HCT116 (cell line): ENCODE data around the gene LPIN1. TPM values are rescaled to one million over a fixed set of nuclear protein-coding genes. Genes with fewer than 3 reads are reported as not detected.

Source experiments
- ATAC-seq: fragments of 200-7000 bp; cut with Tn5 transposase; 2 replicates; pipeline ENCODE4 v1.9.1; 2020; ENCODE audit warnings: mild to moderate bottlenecking, moderate library complexity
- BruUV-seq: library from RNA; stranded (reverse); fragments of 400-500 nt; replicated peaks from 2 replicates; lab custom pipeline; 2021; lab: Mats Ljungman, UMichigan
- CTCF ChIA-PET: fragments of 300-600 bp; sonication (Branson Sonifier 250); formaldehyde crosslinking; loops from one replicate; lab custom pipeline; 2021; ENCODE audit warnings: antibody characterized with exemption; lab: Charles Lee
- POLR2A ChIA-PET: fragments of 300-600, 350-600 bp; sonication (Branson Sonifier 250); formaldehyde crosslinking; loops from one replicate; lab custom pipeline; 2021; ENCODE audit warnings: antibody characterized with exemption; lab: Charles Lee
- RAD21 ChIA-PET, 2 experiments: fragments of 300-600 bp; sonication (Branson Sonifier 250); formaldehyde crosslinking; loops; one replicate each; lab custom pipeline; 2023; ENCODE audit warnings: low total read pairs in 2 of 2; ENCODE audit not compliant: uncharacterized antibody in 2 of 2, unreplicated experiment in 2 of 2, low non-redundant PET in 1 of 2; lab: Charles Lee
- DNase-seq: peaks from one replicate; pipeline ENCODE4 v3.0.0-alpha.2; 2010; ENCODE audit warnings: low read depth, low spot score
- H2AFZ ChIP-seq: fragments of 200-600 bp; shearing (Covaris generic), sonication (generic); 2 replicates; pipeline ENCODE4 v1.6.1; 2017; ENCODE audit warnings: low read depth, mixed run types, mixed read lengths, antibody characterized with exemption, low read length; ENCODE audit not compliant: poor library complexity, severe bottlenecking
- H3K27ac ChIP-seq: 2 replicates; pipeline ENCODE4 v1.5.1; 2012; ENCODE audit warnings: low read depth, low read length
- H3K27me3 ChIP-seq: fragments of 200-600 bp; sonication (generic); 2 replicates; pipeline ENCODE4 v1.6.1; 2016; ENCODE audit warnings: mixed run types, low read length, mixed read lengths; ENCODE audit not compliant: insufficient read depth
- H3K36me3 ChIP-seq, 2 experiments: fragments of 200-500 bp in 1 of 2; fragments of 200-600 bp in 1 of 2; sonication (Bioruptor generic) in 1 of 2; sonication (generic) in 1 of 2; 2 replicates each; pipeline versions ENCODE4 v1.5.1 to v1.6.1; 2014 to 2016; ENCODE audit warnings: low read length in 2 of 2, inconsistent platforms in 1 of 2, mixed read lengths in 1 of 2, mixed run types in 1 of 2; ENCODE audit not compliant: insufficient read depth in 2 of 2, control insufficient read depth in 1 of 2
- H3K4me1 ChIP-seq, 2 experiments: fragments of 200-600 bp in 1 of 2; sonication (generic) in 1 of 2; 2 replicates each; pipeline versions ENCODE4 v1.5.1 to v1.6.1; 2012 to 2017; ENCODE audit warnings: low read length in 2 of 2, inconsistent platforms in 1 of 2, mild to moderate bottlenecking in 1 of 2, mixed read lengths in 1 of 2, mixed run types in 1 of 2, moderate library complexity in 1 of 2; ENCODE audit not compliant: insufficient read depth in 2 of 2, control insufficient read depth in 1 of 2
- H3K4me2 ChIP-seq: fragments of 200-600 bp; sonication (generic); 2 replicates; pipeline ENCODE4 v1.6.1; 2017; ENCODE audit warnings: mixed run types, low read length, mixed read lengths
- H3K4me3 ChIP-seq, 2 experiments: fragments of 200-600 bp in 1 of 2; sonication (generic) in 1 of 2; replicated peaks in 1 of 2; 2 replicates each; pipeline ENCODE4 v1.5.1; 2011 to 2016; ENCODE audit warnings: low read length in 2 of 2, control low read depth in 1 of 2, low read depth in 1 of 2, mild to moderate bottlenecking in 1 of 2, mixed read lengths in 1 of 2, mixed run types in 1 of 2
- H3K79me2 ChIP-seq: fragments of 200-600 bp; sonication (generic); 2 replicates; pipeline ENCODE4 v1.6.1; 2017; ENCODE audit warnings: mild to moderate bottlenecking, mixed run types, low read length, moderate library complexity, mixed read lengths; ENCODE audit not compliant: insufficient read depth
- H3K9ac ChIP-seq: fragments of 200-600 bp; sonication (generic); 2 replicates; pipeline ENCODE4 v1.6.1; 2016; ENCODE audit warnings: low read length, mixed read lengths
- H3K9me2 ChIP-seq: fragments of 200-600 bp; sonication (generic), shearing (Covaris generic); 2 replicates; pipeline ENCODE4 v1.6.1; 2017; ENCODE audit warnings: mixed run types, mild to moderate bottlenecking, moderate library complexity; ENCODE audit not compliant: insufficient read depth
- H3K9me3 ChIP-seq, 2 experiments: fragments of 200-500 bp in 1 of 2; fragments of 200-600 bp in 1 of 2; sonication (Bioruptor generic) in 1 of 2; sonication (generic) in 1 of 2; 2 replicates each; pipeline ENCODE4 v1.6.1; 2014 to 2017; ENCODE audit warnings: low read length in 2 of 2, mixed read lengths in 2 of 2, inconsistent platforms in 1 of 2, low read depth in 1 of 2, mild to moderate bottlenecking in 1 of 2, mixed run types in 1 of 2, moderate library complexity in 1 of 2; ENCODE audit not compliant: control insufficient read depth in 1 of 2, insufficient read depth in 1 of 2
- H4K20me1 ChIP-seq: fragments of 200-600 bp; sonication (generic), shearing (Covaris generic); 2 replicates; pipeline ENCODE4 v1.6.1; 2017; ENCODE audit warnings: mixed run types, mild to moderate bottlenecking, moderate library complexity; ENCODE audit not compliant: insufficient read depth
- ELF1 ChIP-seq: IDR thresholded peaks from 2 replicates; pipeline ENCODE4 v1.6.1; 2012; ENCODE audit warnings: low read depth, borderline replicate concordance
- JUND ChIP-seq: IDR thresholded peaks from 2 replicates; pipeline ENCODE4 v1.6.1; 2012
- POLR2AphosphoS5 ChIP-seq: IDR thresholded peaks from 2 replicates; pipeline ENCODE4 v1.6.1; 2011; ENCODE audit warnings: mild to moderate bottlenecking, low read depth, low read length, moderate library complexity
- RAD21 ChIP-seq: IDR thresholded peaks from 2 replicates; pipeline ENCODE4 v1.6.1; 2012; ENCODE audit warnings: low read depth, mild to moderate bottlenecking
- SIN3A ChIP-seq: IDR thresholded peaks from 2 replicates; pipeline ENCODE4 v1.6.1; 2012; ENCODE audit warnings: low read depth
- SRF ChIP-seq: IDR thresholded peaks from 2 replicates; pipeline ENCODE4 v1.6.1; 2012; ENCODE audit warnings: low read depth
- TCF7L2 ChIP-seq: IDR thresholded peaks from 2 replicates; pipeline ENCODE4 v1.7.0; 2011; ENCODE audit warnings: borderline replicate concordance, inconsistent platforms; ENCODE audit not compliant: insufficient read depth, insufficient read length; ENCODE audit errors: extremely low read depth
- YY1 ChIP-seq: IDR thresholded peaks from 2 replicates; pipeline ENCODE4 v1.6.1; 2011; ENCODE audit warnings: low read length, low read depth, moderate library complexity, mild to moderate bottlenecking; ENCODE audit not compliant: insufficient replicate concordance; ENCODE audit errors: extremely low read depth
- ZFX ChIP-seq: fragments of 450-650 bp; IDR thresholded peaks from 2 replicates; pipeline ENCODE4 v1.6.1; 2017
- ZNF274 ChIP-seq: fragments of 200-500 bp; sonication (Bioruptor generic); IDR thresholded peaks from 2 replicates; pipeline ENCODE4 v1.6.1; 2014; ENCODE audit warnings: mild to moderate bottlenecking, low read depth, low read length, inconsistent platforms
- intact Hi-C: fragments of 100-400 bp; cut with micrococcal nuclease; formaldehyde crosslinking; loops from 2 replicates; pipeline ENCODE4 v1.10.0; 2022
- total RNA-seq: library from RNA; stranded (reverse); gene quantifications from one replicate; pipeline ENCODE4 v1.2.1, GENCODE V29; 2021; ENCODE audit not compliant: unreplicated experiment
- TF ChIP-seq, protein P1 (sequence below): IDR thresholded peaks from 2 replicates; pipeline ENCODE4 v1.6.1; 2011; ENCODE audit warnings: mild to moderate bottlenecking, low read length, moderate library complexity; ENCODE audit not compliant: insufficient replicate concordance; ENCODE audit errors: extremely low read depth
- TF ChIP-seq, protein P2 (sequence below): IDR thresholded peaks from 2 replicates; pipeline ENCODE4 v1.6.1; 2012; ENCODE audit warnings: low read depth
- TF ChIP-seq, protein P3 (sequence below): IDR thresholded peaks from 2 replicates; pipeline ENCODE4 v1.6.1; 2012

Gene LPIN1
- total RNA-seq, 1 experiment from 2014 or later: 16.7 TPM

GRCh38 chr2:11832531-11832930, 86.1 kb downstream of the LPIN1 start:
- Histone ChIP-seq H2AFZ (no peak overlapping the region), H3K9me3 (no peaks in the 10 kb centered on the region), H3K9ac (no peak overlapping the region), H3K9me2 (no peaks in the 10 kb centered on the region), H3K4me3 (no peak overlapping the region), H3K27ac (no peak overlapping the region), H3K27me3 (no peaks in the 10 kb centered on the region), H3K4me2 (no peak overlapping the region), H3K4me1 (peaks cover 27 to 31% of the 10 kb centered on the region in 2 experiments), H3K79me2 (no peaks in the 10 kb centered on the region), H4K20me1 (no peaks in the 10 kb centered on the region), H3K36me3 (no peaks in the 10 kb centered on the region)
- ChIA-PET POLR2A (no interaction called here), RAD21 (no interaction called here), CTCF (no interaction called here)
- TF ChIP-seq JUND: no peak
- TF ChIP-seq, protein P1, sequence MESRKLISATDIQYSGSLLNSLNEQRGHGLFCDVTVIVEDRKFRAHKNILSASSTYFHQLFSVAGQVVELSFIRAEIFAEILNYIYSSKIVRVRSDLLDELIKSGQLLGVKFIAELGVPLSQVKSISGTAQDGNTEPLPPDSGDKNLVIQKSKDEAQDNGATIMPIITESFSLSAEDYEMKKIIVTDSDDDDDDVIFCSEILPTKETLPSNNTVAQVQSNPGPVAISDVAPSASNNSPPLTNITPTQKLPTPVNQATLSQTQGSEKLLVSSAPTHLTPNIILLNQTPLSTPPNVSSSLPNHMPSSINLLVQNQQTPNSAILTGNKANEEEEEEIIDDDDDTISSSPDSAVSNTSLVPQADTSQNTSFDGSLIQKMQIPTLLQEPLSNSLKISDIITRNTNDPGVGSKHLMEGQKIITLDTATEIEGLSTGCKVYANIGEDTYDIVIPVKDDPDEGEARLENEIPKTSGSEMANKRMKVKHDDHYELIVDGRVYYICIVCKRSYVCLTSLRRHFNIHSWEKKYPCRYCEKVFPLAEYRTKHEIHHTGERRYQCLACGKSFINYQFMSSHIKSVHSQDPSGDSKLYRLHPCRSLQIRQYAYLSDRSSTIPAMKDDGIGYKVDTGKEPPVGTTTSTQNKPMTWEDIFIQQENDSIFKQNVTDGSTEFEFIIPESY: no peak
- no peak for TF ChIP-seq RAD21
- intact Hi-C loops: loop anchor here (10.0 kb wide), 1 partner anchor 342 kb away; no protein-coding TSS in a partner anchor
- no peak for ATAC-seq
- DNase-seq: no peak
- BruUV-seq: no TSS peak

- no peak overlapping the region for H3K4me3 ChIP-seq
- H4K20me1 ChIP-seq: no peaks in the 10 kb centered on the region
- ChIA-PET CTCF (no interaction called here), POLR2A (no interaction called here), RAD21 (no interaction called here)
- H3K9me2 ChIP-seq: no peaks in the 10 kb centered on the region
- no peak for TF ChIP-seq JUND
- no peak for TF ChIP-seq ZFX
- TF ChIP-seq RAD21: no peak
- no peak for TF ChIP-seq SIN3A
- no peak for TF ChIP-seq ELF1
- no peak for TF ChIP-seq POLR2AphosphoS5
- TF ChIP-seq TCF7L2: no peak
- no peak for TF ChIP-seq YY1
- no peak for TF ChIP-seq SRF
- TF ChIP-seq ZNF274: no peak
- TF ChIP-seq, protein P2, sequence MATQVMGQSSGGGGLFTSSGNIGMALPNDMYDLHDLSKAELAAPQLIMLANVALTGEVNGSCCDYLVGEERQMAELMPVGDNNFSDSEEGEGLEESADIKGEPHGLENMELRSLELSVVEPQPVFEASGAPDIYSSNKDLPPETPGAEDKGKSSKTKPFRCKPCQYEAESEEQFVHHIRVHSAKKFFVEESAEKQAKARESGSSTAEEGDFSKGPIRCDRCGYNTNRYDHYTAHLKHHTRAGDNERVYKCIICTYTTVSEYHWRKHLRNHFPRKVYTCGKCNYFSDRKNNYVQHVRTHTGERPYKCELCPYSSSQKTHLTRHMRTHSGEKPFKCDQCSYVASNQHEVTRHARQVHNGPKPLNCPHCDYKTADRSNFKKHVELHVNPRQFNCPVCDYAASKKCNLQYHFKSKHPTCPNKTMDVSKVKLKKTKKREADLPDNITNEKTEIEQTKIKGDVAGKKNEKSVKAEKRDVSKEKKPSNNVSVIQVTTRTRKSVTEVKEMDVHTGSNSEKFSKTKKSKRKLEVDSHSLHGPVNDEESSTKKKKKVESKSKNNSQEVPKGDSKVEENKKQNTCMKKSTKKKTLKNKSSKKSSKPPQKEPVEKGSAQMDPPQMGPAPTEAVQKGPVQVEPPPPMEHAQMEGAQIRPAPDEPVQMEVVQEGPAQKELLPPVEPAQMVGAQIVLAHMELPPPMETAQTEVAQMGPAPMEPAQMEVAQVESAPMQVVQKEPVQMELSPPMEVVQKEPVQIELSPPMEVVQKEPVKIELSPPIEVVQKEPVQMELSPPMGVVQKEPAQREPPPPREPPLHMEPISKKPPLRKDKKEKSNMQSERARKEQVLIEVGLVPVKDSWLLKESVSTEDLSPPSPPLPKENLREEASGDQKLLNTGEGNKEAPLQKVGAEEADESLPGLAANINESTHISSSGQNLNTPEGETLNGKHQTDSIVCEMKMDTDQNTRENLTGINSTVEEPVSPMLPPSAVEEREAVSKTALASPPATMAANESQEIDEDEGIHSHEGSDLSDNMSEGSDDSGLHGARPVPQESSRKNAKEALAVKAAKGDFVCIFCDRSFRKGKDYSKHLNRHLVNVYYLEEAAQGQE: no peak
- TF ChIP-seq, protein P3, sequence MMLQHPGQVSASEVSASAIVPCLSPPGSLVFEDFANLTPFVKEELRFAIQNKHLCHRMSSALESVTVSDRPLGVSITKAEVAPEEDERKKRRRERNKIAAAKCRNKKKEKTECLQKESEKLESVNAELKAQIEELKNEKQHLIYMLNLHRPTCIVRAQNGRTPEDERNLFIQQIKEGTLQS: no peak
- no peak overlapping the region for H3K4me2 ChIP-seq
- intact Hi-C loops: loop anchor here (10.0 kb wide), 1 partner anchor 341 kb away; no protein-coding TSS in a partner anchor
- no peak overlapping the region for H3K9ac ChIP-seq
- no peak for ATAC-seq
- no peak overlapping the region for H2AFZ ChIP-seq
- DNase-seq: no peak
- H3K79me2 ChIP-seq: no peaks in the 10 kb centered on the region
- H3K9me3 ChIP-seq: no peaks in the 10 kb centered on the region
- no peaks in the 10 kb centered on the region for H3K27me3 ChIP-seq
- no TSS peak for BruUV-seq
- H3K27ac ChIP-seq: no peak overlapping the region
- H3K36me3 ChIP-seq: no peaks in the 10 kb centered on the region
- peaks cover 23 to 27% of the 10 kb centered on the region in 2 experiments for H3K4me1 ChIP-seq
These were observed 87.2 kb downstream of the LPIN1 start for GRCh38 chr2:11833601-11834000.
